ENCODE measurements around the gene SPATA31D3.

The SPATA31D3 gene

DNA sequence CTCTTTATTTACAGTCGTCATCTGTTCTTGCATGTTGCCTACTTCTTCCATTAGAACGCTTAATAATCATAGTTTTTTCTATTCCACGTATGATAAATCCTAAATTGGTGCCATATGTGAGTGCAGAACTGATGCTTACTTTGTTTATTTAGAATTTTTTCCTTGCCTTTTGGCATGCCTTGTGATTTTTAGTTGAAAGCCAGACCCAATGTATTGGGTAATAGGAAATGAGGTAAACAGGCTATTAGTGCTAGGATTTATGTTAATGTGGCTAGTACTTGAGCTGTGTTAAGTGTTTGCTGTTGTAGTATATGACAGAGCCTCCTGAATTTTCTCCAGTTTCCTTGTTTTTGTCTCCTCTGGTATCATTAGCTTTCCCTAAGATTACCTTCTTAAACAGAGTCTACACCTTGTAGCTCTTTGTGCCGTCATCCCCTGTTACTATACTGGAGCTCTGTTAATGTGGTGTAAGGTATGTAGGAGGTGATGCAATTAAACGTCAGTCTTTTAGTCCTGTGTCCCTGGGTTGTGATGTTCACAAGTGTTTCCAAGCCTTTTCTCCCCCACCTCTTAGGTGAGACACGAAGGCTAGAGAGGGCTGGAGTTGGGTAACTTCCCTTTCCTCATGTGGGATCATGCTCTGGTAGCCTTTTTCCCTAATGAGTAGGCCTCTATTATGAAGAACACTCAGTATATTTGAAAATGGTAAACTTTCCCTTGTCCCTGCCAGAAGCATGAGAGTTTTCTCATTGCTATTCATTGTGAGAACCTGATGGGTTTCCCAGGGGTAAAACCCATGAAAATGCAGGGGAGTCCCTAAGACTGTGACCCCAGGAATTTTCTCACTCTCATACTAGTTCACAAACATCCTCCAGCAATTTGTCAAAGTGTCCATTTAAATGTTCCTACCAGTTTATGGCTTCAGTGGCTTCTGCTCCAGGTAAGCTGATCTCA lies 21.2 kb downstream of the SPATA31D3 start:
- TF ChIP-seq, protein P1, sequence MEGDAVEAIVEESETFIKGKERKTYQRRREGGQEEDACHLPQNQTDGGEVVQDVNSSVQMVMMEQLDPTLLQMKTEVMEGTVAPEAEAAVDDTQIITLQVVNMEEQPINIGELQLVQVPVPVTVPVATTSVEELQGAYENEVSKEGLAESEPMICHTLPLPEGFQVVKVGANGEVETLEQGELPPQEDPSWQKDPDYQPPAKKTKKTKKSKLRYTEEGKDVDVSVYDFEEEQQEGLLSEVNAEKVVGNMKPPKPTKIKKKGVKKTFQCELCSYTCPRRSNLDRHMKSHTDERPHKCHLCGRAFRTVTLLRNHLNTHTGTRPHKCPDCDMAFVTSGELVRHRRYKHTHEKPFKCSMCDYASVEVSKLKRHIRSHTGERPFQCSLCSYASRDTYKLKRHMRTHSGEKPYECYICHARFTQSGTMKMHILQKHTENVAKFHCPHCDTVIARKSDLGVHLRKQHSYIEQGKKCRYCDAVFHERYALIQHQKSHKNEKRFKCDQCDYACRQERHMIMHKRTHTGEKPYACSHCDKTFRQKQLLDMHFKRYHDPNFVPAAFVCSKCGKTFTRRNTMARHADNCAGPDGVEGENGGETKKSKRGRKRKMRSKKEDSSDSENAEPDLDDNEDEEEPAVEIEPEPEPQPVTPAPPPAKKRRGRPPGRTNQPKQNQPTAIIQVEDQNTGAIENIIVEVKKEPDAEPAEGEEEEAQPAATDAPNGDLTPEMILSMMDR (IDR thresholded peaks at IDR 0.05; ENCODE audit: insufficient read depth, low read depth, low read length, missing control alignments), result no peak
- no peak overlapping the region for H3K4me3 ChIP-seq (ENCODE audit: low read depth, low read length)
- peak; percentile 33 for DNase-seq (ENCODE audit: low read depth)

DNA sequence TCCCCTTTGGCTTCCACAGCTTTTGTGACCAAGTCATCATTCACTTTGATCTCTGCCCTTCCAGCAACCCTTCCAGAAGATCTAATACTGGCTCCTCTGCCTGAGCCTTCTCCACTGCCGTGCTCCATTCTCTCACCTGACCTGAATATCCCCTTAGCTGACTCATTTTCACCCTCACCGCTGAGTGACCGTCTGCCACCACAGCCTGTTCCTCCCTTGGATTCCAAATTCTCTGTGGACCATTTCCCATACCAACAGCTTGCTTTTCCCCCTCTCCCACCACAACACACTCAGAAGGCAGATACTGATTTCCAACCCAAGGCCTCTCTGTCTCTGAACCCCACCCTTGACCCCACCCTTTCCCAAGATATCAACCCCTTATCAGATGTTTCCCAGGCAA lies 24.7 kb downstream of the SPATA31D3 start:
- TF ChIP-seq, protein P1 (IDR thresholded peaks at IDR 0.05; ENCODE audit: insufficient read depth, low read depth, low read length, missing control alignments), result no peak
- no peak for DNase-seq (ENCODE audit: low read depth)
- H3K4me3 ChIP-seq (ENCODE audit: low read depth, low read length), result no peak overlapping the region

DNA sequence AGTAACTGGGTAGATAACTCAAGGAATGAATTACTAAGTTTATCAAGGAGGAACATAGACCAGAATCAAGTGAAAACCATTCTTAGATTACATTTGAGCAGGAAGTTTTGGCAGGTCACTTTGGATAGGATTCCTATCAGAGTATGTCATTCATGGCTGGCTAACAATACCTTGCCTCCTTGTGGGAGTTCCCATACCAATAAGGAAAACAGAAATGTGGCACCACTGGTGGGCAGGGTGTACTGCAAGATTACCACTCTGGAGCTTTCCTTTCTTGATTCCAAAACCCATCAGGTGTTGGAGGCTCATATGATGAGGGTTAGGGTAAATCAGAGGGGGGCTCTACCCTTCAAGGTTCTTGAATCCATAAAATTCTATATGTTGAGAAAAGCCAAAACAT lies 26.7 kb downstream of the SPATA31D3 start:
- no peak for DNase-seq (ENCODE audit: low read depth)
- TF ChIP-seq, protein P1 (IDR thresholded peaks at IDR 0.05; ENCODE audit: insufficient read depth, low read depth, low read length, missing control alignments), result no peak
- H3K4me3 ChIP-seq (ENCODE audit: low read depth, low read length), result no peak overlapping the region

DNA sequence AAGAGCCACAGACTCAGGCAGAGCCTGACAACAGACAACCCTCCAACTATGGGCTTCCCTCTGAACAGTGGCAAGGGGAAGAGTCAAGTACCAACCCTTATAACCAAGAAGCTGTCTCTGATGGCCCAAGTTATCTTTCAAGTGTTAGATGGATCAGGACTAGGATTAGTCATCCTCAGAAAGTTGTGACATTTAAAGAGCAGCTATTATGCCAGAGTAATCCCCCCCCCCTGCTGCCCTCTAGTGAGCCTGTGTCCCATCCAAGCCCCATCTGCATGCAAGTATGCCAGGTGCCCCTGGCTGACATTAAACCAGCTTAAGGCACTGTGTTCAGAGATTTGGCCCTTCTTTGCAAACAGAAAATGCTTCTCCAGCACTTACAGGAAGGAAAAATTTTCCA lies 28.4 kb downstream of the SPATA31D3 start:
- H3K4me3 ChIP-seq (ENCODE audit: low read depth, low read length), result no peak overlapping the region
- TF ChIP-seq, protein P1 (IDR thresholded peaks at IDR 0.05; ENCODE audit: insufficient read depth, low read depth, low read length, missing control alignments), result no peak
- no peak for DNase-seq (ENCODE audit: low read depth)

DNA sequence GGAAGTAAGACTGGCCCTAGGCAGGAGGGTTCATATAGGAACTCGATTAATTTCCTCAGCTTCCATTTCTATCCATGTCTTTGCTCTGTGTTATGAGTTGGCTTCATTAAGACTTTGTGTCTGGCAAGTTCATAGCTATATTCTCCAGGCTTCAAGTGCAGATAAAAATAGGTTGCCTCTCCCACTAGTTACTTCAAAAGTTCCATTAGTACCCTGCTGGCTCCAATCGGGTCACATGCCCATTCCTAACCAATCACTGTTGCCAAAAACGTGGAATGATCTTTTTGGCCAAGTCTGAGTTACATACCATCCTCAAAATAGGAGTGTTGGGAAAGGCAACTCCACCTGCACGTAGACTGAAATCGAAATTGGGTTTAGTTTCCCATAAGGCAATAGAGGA lies 31.5 kb downstream of the SPATA31D3 start:
- no peak overlapping the region for H3K4me3 ChIP-seq (ENCODE audit: low read depth, low read length)
- no peak for DNase-seq (ENCODE audit: low read depth)
- TF ChIP-seq, protein P1 (IDR thresholded peaks at IDR 0.05; ENCODE audit: insufficient read depth, low read depth, low read length, missing control alignments), result no peak

DNA sequence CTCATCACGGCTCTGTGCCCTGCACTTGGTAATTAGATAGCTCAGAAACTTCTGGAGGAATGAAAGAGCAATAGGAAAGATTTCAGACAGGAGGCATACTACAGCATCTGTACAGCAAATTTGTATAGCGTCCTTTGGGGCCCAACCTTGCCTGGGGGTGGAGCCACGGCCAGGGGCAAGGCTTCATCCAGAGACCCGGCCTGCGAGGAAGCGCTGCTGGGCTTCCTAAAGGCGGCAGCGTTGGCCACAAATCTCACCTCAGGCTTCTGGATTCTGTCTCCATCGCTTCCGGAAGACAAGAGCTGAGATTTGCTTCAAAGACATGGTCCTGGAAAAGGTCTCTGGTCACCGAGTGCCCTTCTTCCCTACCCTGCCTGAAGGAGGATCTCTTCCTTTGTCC lies 33.1 kb downstream of the SPATA31D3 start:
- no peak for DNase-seq (ENCODE audit: low read depth)
- TF ChIP-seq, protein P1 (IDR thresholded peaks at IDR 0.05; ENCODE audit: insufficient read depth, low read depth, low read length, missing control alignments), result no peak
- no peak overlapping the region for H3K4me3 ChIP-seq (ENCODE audit: low read depth, low read length)
